Measurements from ENCODE around the gene ZNF536.

DNA sequence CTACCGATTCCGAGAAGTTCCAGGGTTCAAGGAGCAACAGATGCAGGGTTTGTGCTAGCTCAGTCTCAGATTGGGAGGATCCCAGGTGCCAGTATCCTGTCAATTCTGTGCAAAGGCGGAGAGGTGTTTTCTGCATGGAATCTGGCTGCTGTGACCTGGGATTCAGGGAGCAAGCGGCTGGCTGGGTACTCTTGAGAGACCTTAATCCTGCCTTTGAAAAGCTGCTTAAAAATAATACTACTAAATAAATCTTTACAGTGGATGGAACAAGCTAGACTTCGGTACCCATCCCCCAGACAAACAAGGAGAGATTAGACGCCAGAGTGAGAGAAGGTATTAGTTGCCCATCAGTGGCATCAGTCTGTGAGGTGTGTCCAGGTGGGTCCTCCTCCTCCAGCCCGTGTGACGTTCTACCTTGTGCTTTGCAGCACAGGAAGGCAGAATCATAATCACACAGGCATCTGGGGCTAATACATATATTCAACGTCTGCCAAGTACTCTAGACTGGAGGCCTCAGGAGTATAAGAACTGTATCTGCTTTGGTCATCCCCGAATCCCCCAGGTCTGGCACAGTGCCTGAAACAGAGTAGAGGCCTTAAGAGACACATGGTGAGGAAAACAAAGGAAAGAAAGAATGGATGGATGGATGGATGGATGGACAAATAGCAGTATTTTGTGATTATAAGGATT lies 230.6 kb downstream of the ZNF536 start:
- TF ChIP-seq, protein P1, sequence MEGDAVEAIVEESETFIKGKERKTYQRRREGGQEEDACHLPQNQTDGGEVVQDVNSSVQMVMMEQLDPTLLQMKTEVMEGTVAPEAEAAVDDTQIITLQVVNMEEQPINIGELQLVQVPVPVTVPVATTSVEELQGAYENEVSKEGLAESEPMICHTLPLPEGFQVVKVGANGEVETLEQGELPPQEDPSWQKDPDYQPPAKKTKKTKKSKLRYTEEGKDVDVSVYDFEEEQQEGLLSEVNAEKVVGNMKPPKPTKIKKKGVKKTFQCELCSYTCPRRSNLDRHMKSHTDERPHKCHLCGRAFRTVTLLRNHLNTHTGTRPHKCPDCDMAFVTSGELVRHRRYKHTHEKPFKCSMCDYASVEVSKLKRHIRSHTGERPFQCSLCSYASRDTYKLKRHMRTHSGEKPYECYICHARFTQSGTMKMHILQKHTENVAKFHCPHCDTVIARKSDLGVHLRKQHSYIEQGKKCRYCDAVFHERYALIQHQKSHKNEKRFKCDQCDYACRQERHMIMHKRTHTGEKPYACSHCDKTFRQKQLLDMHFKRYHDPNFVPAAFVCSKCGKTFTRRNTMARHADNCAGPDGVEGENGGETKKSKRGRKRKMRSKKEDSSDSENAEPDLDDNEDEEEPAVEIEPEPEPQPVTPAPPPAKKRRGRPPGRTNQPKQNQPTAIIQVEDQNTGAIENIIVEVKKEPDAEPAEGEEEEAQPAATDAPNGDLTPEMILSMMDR (IDR thresholded peaks at IDR 0.05; ENCODE audit: low read length): no peak
- TF ChIP-seq EZH2 (optimal IDR thresholded peaks at IDR 0.05; ENCODE audit: low read depth, low read length): no peak
